ENCODE results near the gene TBXA2R.

DNA sequence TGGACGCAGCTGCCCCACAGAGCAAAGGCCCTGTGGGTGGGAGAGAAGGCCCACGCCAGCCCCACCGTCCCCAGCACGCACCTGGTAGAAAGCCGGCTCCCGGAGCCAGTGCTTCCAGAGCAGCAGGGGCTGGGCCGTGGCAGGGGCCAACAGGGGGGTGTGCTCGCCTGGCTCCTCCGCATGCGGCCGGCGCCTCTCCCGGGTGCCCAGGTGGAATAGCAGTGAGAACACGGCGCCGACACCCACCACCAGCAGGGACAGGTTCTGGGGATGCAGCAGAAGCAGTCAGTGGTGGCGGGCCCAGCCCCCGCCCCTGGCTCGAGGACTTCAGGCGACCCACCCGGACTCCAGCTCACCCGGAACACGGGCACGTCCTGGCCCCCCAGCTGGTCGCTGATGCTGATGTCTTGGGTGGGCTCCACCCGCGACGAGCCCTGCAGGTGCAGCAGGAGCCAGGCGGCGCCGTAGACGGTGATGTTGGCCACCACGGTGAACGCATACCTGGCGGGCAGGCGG, 58.9 kb downstream of the TBXA2R start:
- TF ChIP-seq POLR2AphosphoS5 (IDR thresholded peaks at IDR 0.05) (no peak), POLR2A (IDR thresholded peaks at IDR 0.05) (no peak)
- TF ChIP-seq, protein P1, sequence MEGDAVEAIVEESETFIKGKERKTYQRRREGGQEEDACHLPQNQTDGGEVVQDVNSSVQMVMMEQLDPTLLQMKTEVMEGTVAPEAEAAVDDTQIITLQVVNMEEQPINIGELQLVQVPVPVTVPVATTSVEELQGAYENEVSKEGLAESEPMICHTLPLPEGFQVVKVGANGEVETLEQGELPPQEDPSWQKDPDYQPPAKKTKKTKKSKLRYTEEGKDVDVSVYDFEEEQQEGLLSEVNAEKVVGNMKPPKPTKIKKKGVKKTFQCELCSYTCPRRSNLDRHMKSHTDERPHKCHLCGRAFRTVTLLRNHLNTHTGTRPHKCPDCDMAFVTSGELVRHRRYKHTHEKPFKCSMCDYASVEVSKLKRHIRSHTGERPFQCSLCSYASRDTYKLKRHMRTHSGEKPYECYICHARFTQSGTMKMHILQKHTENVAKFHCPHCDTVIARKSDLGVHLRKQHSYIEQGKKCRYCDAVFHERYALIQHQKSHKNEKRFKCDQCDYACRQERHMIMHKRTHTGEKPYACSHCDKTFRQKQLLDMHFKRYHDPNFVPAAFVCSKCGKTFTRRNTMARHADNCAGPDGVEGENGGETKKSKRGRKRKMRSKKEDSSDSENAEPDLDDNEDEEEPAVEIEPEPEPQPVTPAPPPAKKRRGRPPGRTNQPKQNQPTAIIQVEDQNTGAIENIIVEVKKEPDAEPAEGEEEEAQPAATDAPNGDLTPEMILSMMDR (IDR thresholded peaks at IDR 0.05): no peak

Data from suprapubic skin (tissue), 4 donors.